Ascending aorta (tissue), 2 donors: Measurements from ENCODE around the gene MECR. TPM values are rescaled to one million over a fixed set of nuclear protein-coding genes. Genes with fewer than 3 reads are reported as not detected.

Experiments used
- DNase-seq, 2 donors: peaks; one replicate each; pipeline ENCODE4 v3.0.0-alpha.2; 2019; ENCODE audit warnings: low spot score in 2 of 2
- H3K27ac ChIP-seq, 2 donors: fragments of 200-600 bp; sonication (generic); one replicate each; pipeline ENCODE4 v1.5.1; 2016 to 2017; ENCODE audit warnings: mild to moderate bottlenecking in 1 of 2
- H3K27me3 ChIP-seq: fragments of 200-600 bp; sonication (generic); one replicate; pipeline ENCODE4 v1.5.1; 2017
- H3K36me3 ChIP-seq, 2 donors: fragments of 200-600 bp; sonication (generic); one replicate each; pipeline ENCODE4 v1.5.1; 2016
- H3K4me1 ChIP-seq, 2 donors: fragments of 200-600 bp; sonication (generic); one replicate each; pipeline ENCODE4 v1.5.1; 2016 to 2017; ENCODE audit warnings: mild to moderate bottlenecking in 1 of 2
- H3K4me3 ChIP-seq, 2 donors: fragments of 200-600 bp; sonication (generic); one replicate each; pipeline ENCODE4 v1.5.1; 2016 to 2017; ENCODE audit warnings: mild to moderate bottlenecking in 1 of 2
- H3K9me3 ChIP-seq, 2 donors: fragments of 200-600 bp; sonication (generic); one replicate each; pipeline ENCODE4 v1.5.1; 2016
- CTCF ChIP-seq, 3 experiments: fragments of 200-600 bp in 2 of 3; fragments of 450-650 bp in 1 of 3; sonication (generic) in 2 of 3; IDR thresholded peaks; one replicate each; pipeline ENCODE4 v1.5.1; 2016 to 2019; ENCODE audit warnings: antibody characterized with exemption in 3 of 3, mild to moderate bottlenecking in 1 of 3, moderate library complexity in 1 of 3
- intact Hi-C: fragments of 100-400 bp; cut with DNase I; formaldehyde crosslinking; loops from one replicate; pipeline ENCODE4 v1.15.1; 2023
- total RNA-seq: library from RNA; depleted of rRNA; stranded (reverse); fragments of >200 nt; gene quantifications from one replicate; pipeline ENCODE4 v1.1.0, GENCODE V29; 2016

The MECR gene
- total RNA-seq, 1 donor from 2014 or later = 1.2 TPM

- no peak for TF ChIP-seq CTCF (IDR thresholded peaks at IDR 0.05)
- no peaks in the 10 kb centered on the region for H3K9me3 ChIP-seq
- no peaks in the 10 kb centered on the region for H3K27me3 ChIP-seq
- H3K4me1 ChIP-seq = no peaks in the 10 kb centered on the region
- no peak overlapping the region for H3K4me3 ChIP-seq
- no peak overlapping the region for H3K27ac ChIP-seq
- intact Hi-C loops = no loop called here
- DNase-seq = no peak
- peaks cover 19 to 30% of the 10 kb centered on the region in 2 donors for H3K36me3 ChIP-seq
These were observed 13.1 kb downstream of the MECR start for GRCh38 chr1:29217633-29218032.

GRCh38 chr1:29213055-29213454 is 17.7 kb downstream of the MECR start:
- H3K27me3 ChIP-seq = no peaks in the 10 kb centered on the region
- intact Hi-C loops = no loop called here
- no peak for DNase-seq
- no peaks in the 10 kb centered on the region for H3K4me1 ChIP-seq
- no peak overlapping the region for H3K4me3 ChIP-seq
- H3K9me3 ChIP-seq = no peaks in the 10 kb centered on the region
- H3K36me3 ChIP-seq = peaks cover 22 to 46% of the 10 kb centered on the region in 2 donors
- TF ChIP-seq CTCF (IDR thresholded peaks at IDR 0.05) = no peak
- no peak overlapping the region for H3K27ac ChIP-seq

GRCh38 chr1:29211086-29212030 is 19.4 kb downstream of the MECR start:
- TF ChIP-seq CTCF (IDR thresholded peaks at IDR 0.05) = no peak
- H3K4me3 ChIP-seq = no peak overlapping the region
- no peaks in the 10 kb centered on the region for H3K27me3 ChIP-seq
- no peaks in the 10 kb centered on the region for H3K4me1 ChIP-seq
- DNase-seq = no peak
- intact Hi-C loops = no loop called here
- H3K27ac ChIP-seq = no peak overlapping the region
- no peaks in the 10 kb centered on the region for H3K9me3 ChIP-seq
- peaks cover 22 to 47% of the 10 kb centered on the region in 2 donors for H3K36me3 ChIP-seq

- no peak overlapping the region for H3K27ac ChIP-seq
- H3K27me3 ChIP-seq = no peaks in the 10 kb centered on the region
- intact Hi-C loops = no loop called here
- H3K36me3 ChIP-seq = peaks cover 24 to 48% of the 10 kb centered on the region in 2 donors
- no peak for DNase-seq
- no peak overlapping the region for H3K4me3 ChIP-seq
- no peaks in the 10 kb centered on the region for H3K4me1 ChIP-seq
- H3K9me3 ChIP-seq = no peaks in the 10 kb centered on the region
- no peak for TF ChIP-seq CTCF (IDR thresholded peaks at IDR 0.05)
These were observed 20.3 kb downstream of the MECR start for GRCh38 chr1:29210278-29211085.

- Histone ChIP-seq H3K4me1 (no peaks in the 10 kb centered on the region), H3K27me3 (no peaks in the 10 kb centered on the region), H3K27ac (no peak overlapping the region), H3K9me3 (no peaks in the 10 kb centered on the region), H3K4me3 (no peak overlapping the region), H3K36me3 (peaks cover 17 to 48% of the 10 kb centered on the region in 2 donors)
- DNase-seq = no peak
- intact Hi-C loops = no loop called here
- TF ChIP-seq CTCF (IDR thresholded peaks at IDR 0.05) = no peak
These were observed 21.6 kb downstream of the MECR start for GRCh38 chr1:29209173-29209572.
